ENCODE measurements around the gene MKLN1.

The MKLN1 gene

DNA sequence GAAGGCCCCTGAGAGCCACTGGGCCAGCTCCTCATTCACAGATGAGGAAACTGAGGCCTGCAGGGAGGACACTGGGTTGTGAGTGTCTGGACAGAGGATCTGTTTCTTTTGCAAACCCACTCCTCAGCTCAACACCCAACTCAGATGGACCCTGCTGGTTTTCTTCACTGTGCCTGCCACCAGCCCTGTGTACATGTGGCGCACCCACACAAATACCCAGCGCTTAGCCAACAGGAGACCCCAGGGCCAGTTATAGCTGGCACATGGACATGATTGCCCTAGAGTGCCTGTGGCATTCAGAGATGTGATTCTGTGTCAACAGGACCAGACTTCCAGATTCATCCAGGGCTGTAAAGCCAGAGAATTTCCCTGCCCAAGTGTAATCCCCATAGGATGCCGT lies 216.3 kb downstream of the MKLN1 start:
- ChIA-PET POLR2A (no interaction called here), CTCF (interaction anchor here (1.4 to 1.7 kb wide), 3 partner anchors 9 to 647 kb away, joined by 4 to 5 read pairs (median 4); no protein-coding TSS in a partner anchor)
- DNase-seq (ENCODE audit: extremely low spot score): no peak
- TF ChIP-seq, protein P1, sequence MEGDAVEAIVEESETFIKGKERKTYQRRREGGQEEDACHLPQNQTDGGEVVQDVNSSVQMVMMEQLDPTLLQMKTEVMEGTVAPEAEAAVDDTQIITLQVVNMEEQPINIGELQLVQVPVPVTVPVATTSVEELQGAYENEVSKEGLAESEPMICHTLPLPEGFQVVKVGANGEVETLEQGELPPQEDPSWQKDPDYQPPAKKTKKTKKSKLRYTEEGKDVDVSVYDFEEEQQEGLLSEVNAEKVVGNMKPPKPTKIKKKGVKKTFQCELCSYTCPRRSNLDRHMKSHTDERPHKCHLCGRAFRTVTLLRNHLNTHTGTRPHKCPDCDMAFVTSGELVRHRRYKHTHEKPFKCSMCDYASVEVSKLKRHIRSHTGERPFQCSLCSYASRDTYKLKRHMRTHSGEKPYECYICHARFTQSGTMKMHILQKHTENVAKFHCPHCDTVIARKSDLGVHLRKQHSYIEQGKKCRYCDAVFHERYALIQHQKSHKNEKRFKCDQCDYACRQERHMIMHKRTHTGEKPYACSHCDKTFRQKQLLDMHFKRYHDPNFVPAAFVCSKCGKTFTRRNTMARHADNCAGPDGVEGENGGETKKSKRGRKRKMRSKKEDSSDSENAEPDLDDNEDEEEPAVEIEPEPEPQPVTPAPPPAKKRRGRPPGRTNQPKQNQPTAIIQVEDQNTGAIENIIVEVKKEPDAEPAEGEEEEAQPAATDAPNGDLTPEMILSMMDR (IDR thresholded peaks at IDR 0.05; ENCODE audit: control extremely low read depth, extremely low read depth, low read depth, missing control alignments): no peak

- POLR2A ChIA-PET: interaction anchor here (0.6 kb wide), 1 partner anchor 209 kb away, joined by 5 read pairs; no protein-coding TSS in a partner anchor
Measured at GRCh38 chr7:131544449-131545301, 217.0 kb downstream of the MKLN1 start.

GRCh38 chr7:131546126-131546525 lies 218.4 kb downstream of the MKLN1 start:
- CTCF ChIA-PET: interaction anchor here (0.9 to 2.5 kb wide), 13 partner anchors 9 to 649 kb away, joined by 3 to 9 read pairs (median 4); partner anchors contain the start of gene PODXL
- TF ChIP-seq, protein P1 (IDR thresholded peaks at IDR 0.05; ENCODE audit: control extremely low read depth, extremely low read depth, low read depth, missing control alignments): no peak
- no peak for DNase-seq (ENCODE audit: extremely low spot score)
- POLR2A ChIA-PET: no interaction called here

More at GRCh38 chr7:131544449-131545301, 217.0 kb downstream of the MKLN1 start:
- DNase-seq (ENCODE audit: extremely low spot score): no peak
- TF ChIP-seq, protein P1 (IDR thresholded peaks at IDR 0.05; ENCODE audit: control extremely low read depth, extremely low read depth, low read depth, missing control alignments): no peak
- CTCF ChIA-PET: interaction anchor here (1.3 to 2.5 kb wide), 6 partner anchors 8 to 38 kb away, joined by 3 to 9 read pairs (median 4); partner anchors contain the start of gene PODXL

Measured in GM10248 (cell line).